ENCODE data around the gene ACP4.

The ACP4 gene

DNA sequence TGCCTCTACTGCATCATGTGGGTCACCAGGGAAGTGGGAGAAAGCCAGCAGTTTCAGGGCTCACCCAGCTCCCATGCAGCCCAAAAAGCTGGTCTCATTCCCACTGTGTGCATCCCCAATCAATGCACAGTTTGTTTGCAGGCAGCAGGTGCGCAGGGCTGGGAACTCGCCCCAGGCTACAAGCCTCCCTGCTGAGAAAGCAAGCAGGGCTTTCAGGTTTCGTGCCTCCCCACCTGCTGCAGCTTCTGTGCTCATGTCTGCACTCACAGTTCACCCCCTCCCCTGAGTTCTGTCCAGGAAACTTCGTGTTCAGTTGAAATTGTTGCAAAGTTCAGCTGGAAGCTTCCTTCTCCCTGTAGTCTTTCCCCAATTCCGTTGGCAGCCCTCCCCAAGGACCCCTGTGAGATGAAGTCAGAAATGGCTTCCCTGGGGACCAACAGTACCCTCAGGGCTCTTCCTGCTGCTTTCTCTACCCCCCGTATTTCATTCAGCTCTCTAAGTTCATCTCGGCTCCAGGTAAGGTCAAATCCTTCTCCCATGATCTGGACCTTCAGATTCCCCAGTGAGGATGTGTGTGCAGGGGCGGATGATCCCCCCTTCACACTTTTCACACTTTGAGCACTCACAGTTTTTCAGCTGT, 54.2 kb downstream of the ACP4 start:
- H3K4me3 ChIP-seq (ENCODE audit: low read depth, low read length) = no peak overlapping the region
- DNase-seq = no peak
- TF ChIP-seq, protein P1, sequence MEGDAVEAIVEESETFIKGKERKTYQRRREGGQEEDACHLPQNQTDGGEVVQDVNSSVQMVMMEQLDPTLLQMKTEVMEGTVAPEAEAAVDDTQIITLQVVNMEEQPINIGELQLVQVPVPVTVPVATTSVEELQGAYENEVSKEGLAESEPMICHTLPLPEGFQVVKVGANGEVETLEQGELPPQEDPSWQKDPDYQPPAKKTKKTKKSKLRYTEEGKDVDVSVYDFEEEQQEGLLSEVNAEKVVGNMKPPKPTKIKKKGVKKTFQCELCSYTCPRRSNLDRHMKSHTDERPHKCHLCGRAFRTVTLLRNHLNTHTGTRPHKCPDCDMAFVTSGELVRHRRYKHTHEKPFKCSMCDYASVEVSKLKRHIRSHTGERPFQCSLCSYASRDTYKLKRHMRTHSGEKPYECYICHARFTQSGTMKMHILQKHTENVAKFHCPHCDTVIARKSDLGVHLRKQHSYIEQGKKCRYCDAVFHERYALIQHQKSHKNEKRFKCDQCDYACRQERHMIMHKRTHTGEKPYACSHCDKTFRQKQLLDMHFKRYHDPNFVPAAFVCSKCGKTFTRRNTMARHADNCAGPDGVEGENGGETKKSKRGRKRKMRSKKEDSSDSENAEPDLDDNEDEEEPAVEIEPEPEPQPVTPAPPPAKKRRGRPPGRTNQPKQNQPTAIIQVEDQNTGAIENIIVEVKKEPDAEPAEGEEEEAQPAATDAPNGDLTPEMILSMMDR (IDR thresholded peaks at IDR 0.05; ENCODE audit: low read depth, low read length) = no peak
- H3K4me1 ChIP-seq = no peaks in the 10 kb centered on the region
- H3K27me3 ChIP-seq = no peaks in the 10 kb centered on the region
- no peaks in the 10 kb centered on the region for H3K36me3 ChIP-seq
- H3K9me3 ChIP-seq = no peaks in the 10 kb centered on the region

Data from BE2C (cell line).